ENCODE data around the gene BRPF1.

The BRPF1 gene

GRCh38 chr3:9703736-9704346 lies 27.7 kb upstream of the BRPF1 start, which contains the start of gene CPNE9:
Gene CPNE9 (plus strand): TSS chr3:9703833. CDS start chr3:9703997, 164 bp downstream.
- no peak for DNase-seq

GRCh38 chr3:9704347-9705322 lies 26.9 kb upstream of the BRPF1 start:
- DNase-seq: no peak

GRCh38 chr3:9710174-9710739 lies 21.3 kb upstream of the BRPF1 start:
- DNase-seq: no peak

DNA sequence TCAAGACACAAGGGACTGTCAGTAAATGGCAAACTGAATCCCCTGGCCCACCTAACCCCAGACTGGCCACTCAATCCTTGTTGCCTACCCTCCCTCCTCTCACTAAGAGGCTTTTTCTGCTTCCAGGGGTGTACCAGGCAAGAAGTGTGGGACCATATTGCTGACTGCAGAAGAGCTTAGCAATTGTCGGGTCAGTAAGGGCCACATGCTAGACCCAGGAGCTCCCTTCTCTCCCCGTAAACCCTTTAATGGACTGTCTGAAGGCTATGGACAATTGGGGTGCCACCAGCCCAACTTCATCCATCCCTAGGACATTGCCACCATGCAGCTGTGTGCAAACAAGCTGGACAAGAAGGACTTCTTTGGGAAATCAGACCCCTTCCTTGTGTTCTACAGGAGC lies 19.1 kb upstream of the BRPF1 start:
- DNase-seq: no peak

- DNase-seq: no peak
These were observed 18.4 kb upstream of the BRPF1 start for GRCh38 chr3:9713142-9713541.

GRCh38 chr3:9715136-9715535 lies 16.4 kb upstream of the BRPF1 start:
- DNase-seq: no peak

DNA sequence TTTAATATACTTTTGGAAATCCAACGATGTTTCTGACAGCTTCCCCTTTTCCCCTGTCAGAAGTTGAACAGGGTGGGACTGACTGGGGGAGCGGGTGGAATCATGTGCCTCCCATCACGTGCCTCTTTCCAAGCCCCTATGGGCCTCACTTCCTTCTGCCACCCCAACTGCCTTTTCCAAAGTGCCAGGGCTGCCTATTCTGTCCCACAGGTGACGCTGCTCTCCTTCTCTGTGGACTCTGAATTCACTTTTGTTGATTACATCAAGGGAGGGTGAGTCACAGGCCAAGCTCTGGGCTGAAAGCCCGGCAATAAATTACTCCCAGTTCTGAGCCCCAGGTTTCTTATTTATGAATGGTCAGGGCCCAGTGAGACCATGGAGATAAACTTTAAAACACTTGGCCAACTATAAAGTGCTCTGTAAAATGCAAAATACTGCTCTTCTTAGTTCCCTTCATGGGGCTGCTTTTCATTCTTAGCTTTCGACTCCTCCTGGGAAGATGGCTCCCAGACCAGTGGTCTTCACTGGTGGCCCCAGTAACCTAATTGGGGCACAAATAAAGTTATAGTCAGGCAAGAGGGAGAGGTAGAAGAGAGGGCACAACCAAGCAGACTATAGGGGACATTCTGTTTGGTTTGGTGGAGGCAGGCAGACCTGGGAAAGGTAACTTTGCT lies 15.6 kb upstream of the BRPF1 start:
- DNase-seq: peak; percentile 20 to 97

GRCh38 chr3:9716801-9717555 lies 14.6 kb upstream of the BRPF1 start:
- no peak for DNase-seq

DNA sequence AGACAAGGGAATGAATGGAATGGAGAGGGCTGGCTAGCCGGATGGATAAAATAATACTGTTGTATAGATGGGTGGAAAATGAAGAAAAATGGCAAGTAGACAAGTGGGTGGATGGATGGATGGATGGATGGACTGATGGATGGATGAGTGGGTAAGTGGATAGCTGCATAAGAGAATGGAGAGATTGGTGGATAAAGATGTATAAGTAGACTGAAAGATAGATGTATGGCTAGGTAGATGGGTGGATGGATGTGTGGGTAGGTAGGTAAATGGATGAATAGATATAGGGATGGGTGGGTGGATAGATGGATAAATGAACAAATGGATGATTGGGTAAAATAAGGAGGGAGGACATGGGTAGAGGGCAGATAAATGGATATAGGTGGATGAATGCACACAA lies 14.0 kb upstream of the BRPF1 start:
- no peak for DNase-seq

- no peak for DNase-seq
These were observed 13.4 kb upstream of the BRPF1 start for GRCh38 chr3:9718118-9718517.

GRCh38 chr3:9721015-9721699 lies 10.4 kb upstream of the BRPF1 start:
- no peak for DNase-seq

DNA sequence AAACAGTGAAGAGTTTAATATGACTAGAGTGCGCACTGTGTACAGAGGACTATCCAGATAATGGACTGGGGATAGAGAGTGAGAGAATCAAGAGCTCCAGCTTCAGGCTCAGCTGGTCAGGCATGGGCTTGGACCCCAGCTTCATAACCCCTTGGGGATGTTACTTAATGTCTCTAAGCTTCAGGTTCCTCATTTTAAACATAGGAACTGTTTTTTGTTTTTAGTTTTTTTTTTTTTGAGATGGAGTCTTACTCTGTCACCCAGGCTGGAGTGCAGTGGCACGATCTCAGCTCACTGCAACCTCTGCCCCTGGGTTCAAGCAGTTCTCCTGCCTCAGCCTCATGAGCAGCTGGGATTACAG lies 9.9 kb upstream of the BRPF1 start:
- DNase-seq: no peak

GRCh38 chr3:9725775-9726515 lies 5.6 kb upstream of the BRPF1 start:
- DNase-seq: no peak

DNA sequence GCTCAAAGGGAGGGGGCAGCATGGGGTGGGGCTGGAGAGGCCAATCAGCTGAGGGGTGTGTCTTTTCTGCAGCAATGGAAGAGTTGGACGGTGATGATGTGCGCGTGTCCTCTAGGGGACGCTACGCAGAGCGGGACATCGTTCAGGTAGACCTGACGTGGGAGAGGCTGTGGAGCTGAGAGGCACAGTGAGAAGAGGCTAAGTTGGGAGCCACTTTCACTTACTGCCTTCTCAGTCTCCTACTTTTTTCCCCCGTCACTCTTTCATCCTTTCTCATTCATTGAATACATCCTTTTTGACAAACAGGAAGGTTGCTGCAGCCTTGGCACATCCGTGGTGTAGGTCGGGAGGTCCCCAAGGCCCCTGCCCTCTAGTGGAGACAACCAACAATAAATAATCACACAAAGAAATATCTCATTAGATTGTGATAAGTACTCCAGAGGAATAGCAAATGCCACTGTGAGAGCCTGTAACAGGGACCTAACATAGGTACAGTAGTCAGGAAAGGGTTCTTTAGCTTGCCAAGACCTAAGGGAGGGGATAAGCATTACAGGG lies 4.4 kb upstream of the BRPF1 start:
- peak in 1 of 2 donors; percentile 75 for DNase-seq

GRCh38 chr3:9727743-9728142 lies 3.8 kb upstream of the BRPF1 start:
- no peak for DNase-seq

DNA sequence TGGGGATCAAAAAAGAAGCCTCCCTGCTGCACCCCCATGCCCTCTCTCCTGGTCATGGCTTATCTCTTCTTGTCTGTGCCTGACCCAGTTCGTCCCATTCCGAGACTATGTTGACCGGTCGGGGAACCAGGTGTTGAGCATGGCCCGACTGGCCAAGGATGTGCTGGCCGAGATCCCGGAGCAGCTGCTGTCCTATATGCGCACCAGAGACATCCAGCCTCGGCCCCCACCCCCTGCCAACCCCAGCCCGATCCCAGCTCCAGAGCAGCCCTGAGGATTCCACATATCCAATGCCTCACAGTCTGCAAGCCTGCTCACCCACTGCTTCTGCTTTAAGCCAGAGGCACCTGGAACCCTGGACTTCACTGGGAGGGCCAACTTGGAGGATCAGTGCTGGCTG lies 2.1 kb upstream of the BRPF1 start:
- DNase-seq: no peak

DNA sequence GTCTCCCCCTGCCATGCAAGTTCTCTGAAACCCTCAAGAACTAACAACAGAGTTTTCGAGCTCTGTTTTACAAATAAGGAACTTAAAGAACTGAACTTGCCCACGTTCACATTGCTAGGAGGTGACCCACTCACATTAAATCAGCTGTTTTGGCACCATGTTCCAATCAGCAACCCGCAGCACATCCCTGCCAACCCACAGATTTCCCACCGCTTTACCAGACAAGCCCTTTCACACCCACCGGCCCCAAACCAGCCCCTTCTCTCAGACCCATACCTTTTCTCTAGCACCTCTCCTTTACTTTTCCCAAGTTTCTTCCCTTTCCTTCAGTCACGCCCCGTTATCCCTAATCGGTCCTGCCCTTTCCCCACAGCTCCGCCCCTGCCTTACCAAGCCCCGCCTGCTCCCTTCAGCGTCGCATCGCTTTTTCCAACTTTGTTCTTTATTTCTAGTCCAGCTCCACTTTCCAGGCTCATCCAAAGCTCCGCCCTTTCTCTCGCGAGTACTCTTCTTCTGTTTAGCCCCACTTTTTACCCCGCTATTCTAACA lies 804 bp upstream of the BRPF1 start:
- DNase-seq: peak in 1 of 2 donors; percentile 68

- DNase-seq: peak; percentile 30 to 34
These were observed 675 bp downstream of the BRPF1 start for GRCh38 chr3:9732080-9732739.

- no peak for DNase-seq
These were observed 1.2 kb downstream of the BRPF1 start for GRCh38 chr3:9732740-9733115.

DNA sequence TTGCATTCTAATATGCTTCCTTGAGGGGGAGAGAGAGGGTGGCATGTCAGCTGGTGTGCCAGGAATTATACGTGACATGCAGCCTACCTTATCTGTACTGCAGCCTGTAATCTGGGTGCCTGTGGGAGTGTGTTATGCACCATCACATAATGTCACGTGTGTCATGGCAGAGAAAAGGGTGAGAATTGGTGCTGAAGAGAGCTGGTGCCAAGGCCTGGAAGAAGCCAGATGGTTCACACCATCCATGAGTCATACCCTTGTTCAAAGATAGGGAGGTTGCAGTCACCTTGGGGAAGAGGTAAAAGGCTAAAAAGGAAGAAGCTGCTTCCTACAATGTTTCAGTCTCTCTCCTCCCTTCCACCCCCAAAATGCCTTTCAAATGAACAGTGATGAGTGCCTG lies 5.3 kb downstream of the BRPF1 start:
- no peak for DNase-seq
